Natural killer cell treated with Interleukin-12 subunit alpha and Interleukin-12 subunit beta and Interleukin-15 and Interleukin-18, amount 100 ng/mL, for 72 hours (primary cell): ENCODE data around the gene PIK3CG. TPM values are rescaled to one million over a fixed set of nuclear protein-coding genes. Genes with fewer than 3 reads are reported as not detected.
"Not testable (repeated sequence)": the region's sequence is repeated elsewhere in the genome, so short reads cannot be mapped to it uniquely, and the experiment has no call there.

Source experiments
- ATAC-seq, 2 donors: fragments of 150-1000 bp; cut with Tn5 transposase in 1 of 2; sonication (Bioruptor Pico), chemical (Tn5 transposase) in 1 of 2; 2 replicates each; pipeline ENCODE4 v1.10.0; 2021
- DNase-seq: peaks from one replicate; pipeline ENCODE4 v3.0.0; 2022; ENCODE audit warnings: low spot score
- H3K27ac Mint-ChIP-seq, 2 donors: 1 replicate in 1 of 2; 2 replicates in 1 of 2; pipeline ENCODE4 v1.8.0; 2022; ENCODE audit warnings: mixed read lengths in 2 of 2, mild to moderate bottlenecking in 1 of 2, moderate library complexity in 1 of 2
- H3K27me3 Mint-ChIP-seq, 2 donors: 1 replicate in 1 of 2; 2 replicates in 1 of 2; pipeline ENCODE4 v1.8.0; 2022; ENCODE audit warnings: mixed read lengths in 2 of 2
- H3K36me3 Mint-ChIP-seq: one replicate; pipeline ENCODE4 v1.8.0; 2022; ENCODE audit warnings: mixed read lengths
- H3K4me1 Mint-ChIP-seq, 2 donors: 1 replicate in 1 of 2; 2 replicates in 1 of 2; pipeline ENCODE4 v1.8.0; 2022; ENCODE audit warnings: low read depth in 2 of 2, mixed read lengths in 2 of 2, mild to moderate bottlenecking in 1 of 2
- H3K4me3 Mint-ChIP-seq: one replicate; pipeline ENCODE4 v1.8.0; 2022; ENCODE audit warnings: mixed read lengths
- H3K9me3 Mint-ChIP-seq: 2 replicates; pipeline ENCODE4 v1.8.0; 2022; ENCODE audit warnings: mixed read lengths
- total RNA-seq, 2 donors: library from RNA; stranded (reverse); gene quantifications; one replicate each; pipeline ENCODE4 v1.2.3, GENCODE V29; 2022

Gene PIK3CG
- total RNA-seq, 2 donors from 2014 or later: 64.2 to 80.7 TPM

- Mint-ChIP-seq H3K36me3 (peaks cover 21% of the 10 kb centered on the region), H3K4me3 (no peak overlapping the region), H3K27me3 (peaks cover 0 to 7% of the 10 kb centered on the region in 2 donors), H3K27ac (no peak overlapping the region), H3K4me1 (peaks cover 3 to 11% of the 10 kb centered on the region in 2 donors), H3K9me3 (peaks cover 9% of the 10 kb centered on the region)
- ATAC-seq (no peak), DNase-seq (no peak)
These were observed 50.3 kb downstream of the PIK3CG start for GRCh38 chr7:106915407-106915806.

- DNase-seq (no peak), ATAC-seq (peak in 1 of 2 donors; percentile 90)
- Mint-ChIP-seq H3K4me1 (peaks cover 3 to 11% of the 10 kb centered on the region in 2 donors), H3K9me3 (peaks cover 12% of the 10 kb centered on the region), H3K27ac (no peak overlapping the region), H3K27me3 (peaks cover 0 to 7% of the 10 kb centered on the region in 2 donors), H3K4me3 (no peak overlapping the region), H3K36me3 (peaks cover 24% of the 10 kb centered on the region)
These were observed 50.8 kb downstream of the PIK3CG start for GRCh38 chr7:106915873-106916272.

- no peak overlapping the region for H3K27ac Mint-ChIP-seq
- peaks cover 18% of the 10 kb centered on the region for H3K9me3 Mint-ChIP-seq
- peaks cover 31% of the 10 kb centered on the region for H3K36me3 Mint-ChIP-seq
- H3K4me1 Mint-ChIP-seq: peaks cover 3 to 11% of the 10 kb centered on the region in 2 donors
- peaks cover 0 to 8% of the 10 kb centered on the region in 2 donors for H3K27me3 Mint-ChIP-seq
- DNase-seq (no peak), ATAC-seq (no peak)
- no peak overlapping the region for H3K4me3 Mint-ChIP-seq
These were observed 51.6 kb downstream of the PIK3CG start for GRCh38 chr7:106916679-106917078.

GRCh38 chr7:106918991-106919390, 53.9 kb downstream of the PIK3CG start:
- peaks cover 29% of the 10 kb centered on the region for H3K9me3 Mint-ChIP-seq
- peaks cover 0 to 10% of the 10 kb centered on the region in 2 donors for H3K27me3 Mint-ChIP-seq

GRCh38 chr7:106924468-106924867, 59.4 kb downstream of the PIK3CG start:
- peaks cover 31% of the 10 kb centered on the region for H3K9me3 Mint-ChIP-seq
- H3K4me1 Mint-ChIP-seq, H3K27ac Mint-ChIP-seq, H3K4me3 Mint-ChIP-seq, ATAC-seq, DNase-seq: not testable (repeated sequence)
- H3K27me3 Mint-ChIP-seq: peaks cover 0 to 10% of the 10 kb centered on the region in 2 donors
- peaks cover 36% of the 10 kb centered on the region for H3K36me3 Mint-ChIP-seq

More at GRCh38 chr7:106918991-106919390, 53.9 kb downstream of the PIK3CG start:
- no peak overlapping the region for H3K27ac Mint-ChIP-seq
- H3K4me1 Mint-ChIP-seq: peaks cover 3 to 11% of the 10 kb centered on the region in 2 donors
- H3K36me3 Mint-ChIP-seq: peaks cover 44% of the 10 kb centered on the region
- DNase-seq: no peak
- ATAC-seq: no peak
- H3K4me3 Mint-ChIP-seq: no peak overlapping the region

GRCh38 chr7:106926892-106927291, 61.8 kb downstream of the PIK3CG start:
- ATAC-seq: no peak
- H3K27me3 Mint-ChIP-seq: no peaks in the 10 kb centered on the region
- DNase-seq: no peak
- peaks cover 14% of the 10 kb centered on the region for H3K36me3 Mint-ChIP-seq
- H3K4me1 Mint-ChIP-seq: no peaks in the 10 kb centered on the region
- H3K9me3 Mint-ChIP-seq: peaks cover 11% of the 10 kb centered on the region
- H3K27ac Mint-ChIP-seq: no peak overlapping the region
- no peak overlapping the region for H3K4me3 Mint-ChIP-seq

DNA sequence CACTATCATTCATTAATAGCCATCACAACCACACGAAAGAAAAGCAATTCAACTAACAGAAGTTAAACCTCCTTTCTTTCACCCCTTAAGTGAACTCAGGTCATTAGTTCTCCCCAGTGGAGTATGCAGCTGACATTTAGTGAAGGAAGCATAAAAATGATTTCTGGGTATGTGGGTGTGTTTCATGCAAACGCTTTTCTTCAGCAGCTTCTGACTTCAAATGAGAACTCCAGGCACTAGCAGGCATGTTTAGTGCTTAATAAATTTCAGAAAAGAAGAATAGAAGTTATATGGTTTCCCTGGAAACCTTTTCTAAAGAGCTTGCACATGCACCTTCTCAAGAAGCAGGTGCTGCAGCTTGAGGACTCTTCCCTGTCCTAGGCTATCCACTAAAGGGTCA, 62.5 kb downstream of the PIK3CG start:
- Mint-ChIP-seq H3K36me3 (peaks cover 10% of the 10 kb centered on the region), H3K27me3 (no peaks in the 10 kb centered on the region), H3K4me3 (no peak overlapping the region), H3K27ac (no peak overlapping the region), H3K9me3 (peaks cover 9% of the 10 kb centered on the region), H3K4me1 (no peaks in the 10 kb centered on the region)
- no peak for ATAC-seq
- no peak for DNase-seq

DNA sequence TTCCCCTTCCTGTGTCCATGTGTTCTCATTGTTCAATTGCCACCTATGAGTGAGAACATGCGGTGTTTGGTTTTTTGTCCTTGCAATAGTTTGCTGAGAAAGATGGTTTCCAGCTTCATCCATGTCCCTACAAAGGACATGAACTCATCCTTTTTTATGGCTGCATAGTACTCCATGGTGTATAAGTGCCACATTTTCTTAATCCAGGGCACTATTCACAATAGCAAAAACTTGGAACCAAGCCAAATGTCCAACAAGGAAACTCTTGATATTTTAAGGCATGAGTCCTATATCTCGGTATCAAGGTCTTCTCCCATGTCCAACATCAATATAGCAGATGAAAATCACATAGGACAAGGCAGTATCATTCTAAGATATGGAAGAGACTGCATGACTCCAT, 64.5 kb downstream of the PIK3CG start:
- not testable (repeated sequence) for ATAC-seq, H3K4me3 Mint-ChIP-seq, H3K9me3 Mint-ChIP-seq, H3K36me3 Mint-ChIP-seq, H3K27me3 Mint-ChIP-seq, DNase-seq, H3K4me1 Mint-ChIP-seq, H3K27ac Mint-ChIP-seq

GRCh38 chr7:106936236-106936635, 71.2 kb downstream of the PIK3CG start:
- no peak overlapping the region for H3K27ac Mint-ChIP-seq
- ATAC-seq: no peak
- H3K36me3 Mint-ChIP-seq: no peaks in the 10 kb centered on the region
- H3K4me1 Mint-ChIP-seq: no peaks in the 10 kb centered on the region
- H3K27me3 Mint-ChIP-seq: no peaks in the 10 kb centered on the region
- H3K4me3 Mint-ChIP-seq: no peak overlapping the region
- no peaks in the 10 kb centered on the region for H3K9me3 Mint-ChIP-seq
- DNase-seq: no peak

GRCh38 chr7:106938122-106938521, 73.0 kb downstream of the PIK3CG start:
- H3K9me3 Mint-ChIP-seq, H3K36me3 Mint-ChIP-seq, H3K4me1 Mint-ChIP-seq, ATAC-seq, H3K4me3 Mint-ChIP-seq, DNase-seq, H3K27me3 Mint-ChIP-seq, H3K27ac Mint-ChIP-seq: not testable (repeated sequence)

DNA sequence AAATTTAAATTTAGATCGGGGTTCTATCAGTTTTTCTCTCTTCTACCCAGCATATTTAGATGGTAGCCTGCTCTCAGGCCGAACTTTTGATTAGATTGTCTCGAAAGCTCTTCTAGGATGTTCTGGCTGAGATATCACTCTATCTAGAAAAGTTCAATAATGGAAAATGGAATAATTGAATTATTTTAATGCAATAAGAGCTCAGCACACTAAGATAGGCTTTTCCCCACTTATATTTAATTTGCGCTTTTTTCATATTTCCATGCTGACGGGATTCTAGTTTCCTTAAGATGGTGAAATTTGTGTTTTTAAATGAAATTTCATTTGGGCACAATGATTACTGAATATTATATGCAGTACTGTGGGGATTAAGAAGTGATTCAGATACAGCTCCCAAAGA, 73.7 kb downstream of the PIK3CG start:
- ATAC-seq (no peak), DNase-seq (no peak)
- Mint-ChIP-seq H3K27me3 (no peaks in the 10 kb centered on the region), H3K27ac (no peak overlapping the region), H3K36me3 (no peaks in the 10 kb centered on the region), H3K4me3 (no peak overlapping the region), H3K9me3 (no peaks in the 10 kb centered on the region), H3K4me1 (no peaks in the 10 kb centered on the region)

DNA sequence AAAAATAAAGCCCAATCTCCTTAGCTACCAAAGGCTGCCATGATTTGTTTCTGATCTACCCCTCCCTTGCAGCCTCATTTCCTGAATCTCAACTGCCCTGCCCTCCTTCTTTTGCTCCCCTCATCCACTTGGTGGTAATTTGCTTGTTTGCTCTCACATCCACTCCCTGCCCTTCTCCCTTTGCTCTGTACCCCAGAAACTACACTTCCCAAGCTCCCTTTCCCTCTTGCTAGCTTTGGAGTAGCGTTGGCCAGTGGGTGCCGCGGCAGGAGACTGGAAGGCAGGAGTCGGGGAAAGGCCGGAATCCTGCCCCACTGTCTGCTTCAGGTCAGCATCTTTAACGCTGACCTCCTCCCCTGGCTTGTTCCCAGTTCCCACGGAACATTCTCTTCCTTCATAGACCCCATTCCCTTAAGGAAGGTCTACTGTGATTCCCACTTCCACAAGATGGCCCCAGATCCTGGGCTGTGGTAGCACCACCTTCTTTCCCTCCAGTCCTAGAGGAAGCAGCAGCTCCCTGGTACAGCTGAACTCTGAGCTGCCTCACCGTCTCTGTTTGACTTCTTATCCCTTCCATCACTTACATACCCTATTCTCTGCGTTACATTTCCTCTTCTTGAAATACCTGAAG, 79.1 kb downstream of the PIK3CG start:
- ATAC-seq (no peak), DNase-seq (no peak)
- Mint-ChIP-seq H3K27ac (no peak overlapping the region), H3K4me3 (no peak overlapping the region), H3K4me1 (peaks cover 0 to 3% of the 10 kb centered on the region in 2 donors), H3K9me3 (no peaks in the 10 kb centered on the region), H3K27me3 (peaks cover 7 to 13% of the 10 kb centered on the region in 2 donors), H3K36me3 (no peaks in the 10 kb centered on the region)

DNA sequence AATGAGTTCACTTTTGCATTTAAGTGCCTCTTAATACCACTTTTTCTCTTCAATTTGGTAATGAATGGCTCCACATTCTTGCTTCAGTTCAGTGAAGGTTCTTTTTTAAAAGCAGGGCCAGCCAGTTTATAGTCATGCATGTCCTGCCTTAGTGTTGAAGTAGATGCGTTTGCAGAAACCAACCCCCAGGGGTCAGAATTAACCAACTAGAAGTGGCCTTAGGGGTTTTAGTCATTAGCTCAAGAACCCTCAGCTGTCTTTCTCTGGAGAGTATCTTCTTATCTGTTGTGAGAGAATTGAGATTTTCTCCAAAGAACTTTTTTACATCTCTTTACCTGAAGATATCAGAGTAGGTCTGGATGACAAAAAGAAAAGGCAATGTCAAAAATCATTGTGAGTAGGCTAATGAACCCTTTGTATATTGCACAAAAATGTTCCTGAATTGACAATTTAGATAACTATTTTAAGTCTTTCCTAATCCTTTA, 82.2 kb downstream of the PIK3CG start:
- H3K4me3 Mint-ChIP-seq: no peak overlapping the region
- ATAC-seq (no peak), DNase-seq (no peak)
- H3K27ac Mint-ChIP-seq: no peak overlapping the region
- H3K9me3 Mint-ChIP-seq: no peaks in the 10 kb centered on the region
- peaks cover 0 to 3% of the 10 kb centered on the region in 2 donors for H3K4me1 Mint-ChIP-seq
- no peaks in the 10 kb centered on the region for H3K36me3 Mint-ChIP-seq
- H3K27me3 Mint-ChIP-seq: peaks cover 14 to 20% of the 10 kb centered on the region in 2 donors

GRCh38 chr7:106952001-106952657, 87.0 kb downstream of the PIK3CG start:
- Mint-ChIP-seq H3K4me1 (no peaks in the 10 kb centered on the region), H3K4me3 (no peak overlapping the region), H3K27me3 (peaks cover 8 to 20% of the 10 kb centered on the region in 2 donors), H3K9me3 (no peaks in the 10 kb centered on the region), H3K36me3 (no peaks in the 10 kb centered on the region), H3K27ac (no peak overlapping the region)
- ATAC-seq (no peak), DNase-seq (no peak)
